ENCODE measurements around the gene CASP8. TPM values are rescaled to one million over a fixed set of nuclear protein-coding genes. Genes with fewer than 3 reads are reported as not detected.

Gene CASP8
- total RNA-seq, 1 experiment from 2014 or later, result 34.8 TPM

DNA sequence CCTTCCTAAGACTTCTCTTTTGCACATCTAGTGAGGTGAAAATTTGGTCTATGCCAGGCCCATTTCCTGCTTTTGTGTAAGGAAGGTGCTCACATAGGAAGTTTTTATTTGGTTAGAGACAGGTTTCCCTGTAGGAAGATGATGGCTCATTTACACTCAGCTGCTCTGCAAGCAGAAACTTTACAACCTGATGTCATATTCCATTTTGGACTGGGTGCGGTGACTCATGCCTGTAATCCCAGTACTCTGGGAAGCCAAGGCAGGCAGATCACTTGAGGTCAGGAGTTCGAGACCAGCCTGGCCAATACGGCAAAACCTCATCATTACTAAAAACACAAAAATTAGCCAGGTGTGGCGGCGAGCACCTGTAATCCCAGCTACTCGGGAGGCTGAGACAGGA, 41.6 kb upstream of the CASP8 start:
- BruUV-seq (replicated peaks), result no TSS peak
- no peaks in the 10 kb centered on the region for H3K27me3 ChIP-seq (ENCODE audit: control insufficient read depth, insufficient read depth, low read length)
- POLR2A ChIA-PET, result no interaction called here

DNA sequence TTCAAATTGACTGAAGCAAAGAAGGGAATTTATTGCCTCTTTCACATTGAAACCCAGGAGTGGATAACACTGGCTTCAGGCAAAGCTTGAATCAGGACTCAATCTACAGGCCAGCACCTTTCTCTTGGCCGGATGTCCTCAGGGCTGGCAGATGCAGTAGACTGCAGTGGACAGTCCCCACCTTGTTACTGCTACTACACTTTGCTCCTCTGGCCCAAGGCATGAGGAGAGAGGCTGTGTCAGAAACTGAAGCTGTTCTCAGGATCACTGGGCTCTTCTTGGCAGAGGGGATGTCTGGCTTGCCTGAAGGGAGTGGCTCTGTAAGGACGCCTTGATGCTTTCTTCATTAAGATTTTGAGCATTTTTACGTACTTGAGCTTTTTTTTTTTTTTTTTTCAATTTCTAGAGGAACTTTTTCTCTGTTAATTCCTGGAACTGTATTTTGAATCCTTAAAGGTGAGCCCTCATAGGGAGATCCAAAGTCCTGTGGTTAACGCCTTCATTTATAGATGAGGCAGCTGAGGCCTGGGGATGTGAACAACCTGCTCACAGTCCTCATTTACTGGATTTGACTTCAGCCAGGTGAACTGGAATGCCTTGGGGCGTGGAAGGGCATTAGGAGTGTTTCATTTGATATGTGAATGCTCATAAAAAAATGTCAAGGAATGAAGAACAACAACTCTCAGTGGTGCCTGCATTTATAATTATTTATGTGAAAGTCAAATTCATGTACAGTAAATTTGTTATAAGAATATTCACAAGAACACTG, 40.8 kb upstream of the CASP8 start:
- Histone ChIP-seq H3K27me3 (ENCODE audit: control insufficient read depth, insufficient read depth, low read length) (no peaks in the 10 kb centered on the region), H3K4me1 (ENCODE audit: control insufficient read depth, insufficient read depth, low read length) (no peaks in the 10 kb centered on the region), H3K27ac (ENCODE audit: low read length) (no peak overlapping the region), H3K4me3 (ENCODE audit: low read depth in 2 of 2, low read length in 2 of 2) (no peak overlapping the region), H3K36me3 (ENCODE audit: control insufficient read depth, insufficient read depth, low read length) (no peaks in the 10 kb centered on the region), H3K9me3 (ENCODE audit: control insufficient read depth, insufficient read depth, low read depth, low read length) (no peaks in the 10 kb centered on the region)
- intact Hi-C loops (cut with micrococcal nuclease; ENCODE audit: unreplicated experiment), result no loop called here
- ChIA-PET CTCF (interaction anchor here (0.6 to 1.3 kb wide), 3 partner anchors 15 to 391 kb away, joined by 3 to 4 read pairs (median 4); no protein-coding TSS in a partner anchor), POLR2A (interaction anchor here (0.6 kb wide), 2 partner anchors 9 to 423 kb away, joined by 6 to 7 read pairs; no protein-coding TSS in a partner anchor)
- in situ Hi-C loops (cut with HindIII; ENCODE audit: low pct_unique_long_range_greater_than_20kb, low sequenced_read_pairs), result no loop called here
- no peak; the same call in 1 of the 2 replicates for ATAC-seq
- no TSS peak for BruUV-seq (replicated peaks)
- DNase-seq (ENCODE audit: low read depth, low spot score), result no peak
- TF ChIP-seq, protein P1, sequence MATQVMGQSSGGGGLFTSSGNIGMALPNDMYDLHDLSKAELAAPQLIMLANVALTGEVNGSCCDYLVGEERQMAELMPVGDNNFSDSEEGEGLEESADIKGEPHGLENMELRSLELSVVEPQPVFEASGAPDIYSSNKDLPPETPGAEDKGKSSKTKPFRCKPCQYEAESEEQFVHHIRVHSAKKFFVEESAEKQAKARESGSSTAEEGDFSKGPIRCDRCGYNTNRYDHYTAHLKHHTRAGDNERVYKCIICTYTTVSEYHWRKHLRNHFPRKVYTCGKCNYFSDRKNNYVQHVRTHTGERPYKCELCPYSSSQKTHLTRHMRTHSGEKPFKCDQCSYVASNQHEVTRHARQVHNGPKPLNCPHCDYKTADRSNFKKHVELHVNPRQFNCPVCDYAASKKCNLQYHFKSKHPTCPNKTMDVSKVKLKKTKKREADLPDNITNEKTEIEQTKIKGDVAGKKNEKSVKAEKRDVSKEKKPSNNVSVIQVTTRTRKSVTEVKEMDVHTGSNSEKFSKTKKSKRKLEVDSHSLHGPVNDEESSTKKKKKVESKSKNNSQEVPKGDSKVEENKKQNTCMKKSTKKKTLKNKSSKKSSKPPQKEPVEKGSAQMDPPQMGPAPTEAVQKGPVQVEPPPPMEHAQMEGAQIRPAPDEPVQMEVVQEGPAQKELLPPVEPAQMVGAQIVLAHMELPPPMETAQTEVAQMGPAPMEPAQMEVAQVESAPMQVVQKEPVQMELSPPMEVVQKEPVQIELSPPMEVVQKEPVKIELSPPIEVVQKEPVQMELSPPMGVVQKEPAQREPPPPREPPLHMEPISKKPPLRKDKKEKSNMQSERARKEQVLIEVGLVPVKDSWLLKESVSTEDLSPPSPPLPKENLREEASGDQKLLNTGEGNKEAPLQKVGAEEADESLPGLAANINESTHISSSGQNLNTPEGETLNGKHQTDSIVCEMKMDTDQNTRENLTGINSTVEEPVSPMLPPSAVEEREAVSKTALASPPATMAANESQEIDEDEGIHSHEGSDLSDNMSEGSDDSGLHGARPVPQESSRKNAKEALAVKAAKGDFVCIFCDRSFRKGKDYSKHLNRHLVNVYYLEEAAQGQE (IDR thresholded peaks at IDR 0.05; ENCODE audit: insufficient read depth in 1 of 2, low read depth in 2 of 2, low read length in 1 of 2), result no peak
- TF ChIP-seq TCF7L2 (IDR thresholded peaks at IDR 0.05; ENCODE audit: low read depth, low read length), result no peak
- TF ChIP-seq, protein P2, sequence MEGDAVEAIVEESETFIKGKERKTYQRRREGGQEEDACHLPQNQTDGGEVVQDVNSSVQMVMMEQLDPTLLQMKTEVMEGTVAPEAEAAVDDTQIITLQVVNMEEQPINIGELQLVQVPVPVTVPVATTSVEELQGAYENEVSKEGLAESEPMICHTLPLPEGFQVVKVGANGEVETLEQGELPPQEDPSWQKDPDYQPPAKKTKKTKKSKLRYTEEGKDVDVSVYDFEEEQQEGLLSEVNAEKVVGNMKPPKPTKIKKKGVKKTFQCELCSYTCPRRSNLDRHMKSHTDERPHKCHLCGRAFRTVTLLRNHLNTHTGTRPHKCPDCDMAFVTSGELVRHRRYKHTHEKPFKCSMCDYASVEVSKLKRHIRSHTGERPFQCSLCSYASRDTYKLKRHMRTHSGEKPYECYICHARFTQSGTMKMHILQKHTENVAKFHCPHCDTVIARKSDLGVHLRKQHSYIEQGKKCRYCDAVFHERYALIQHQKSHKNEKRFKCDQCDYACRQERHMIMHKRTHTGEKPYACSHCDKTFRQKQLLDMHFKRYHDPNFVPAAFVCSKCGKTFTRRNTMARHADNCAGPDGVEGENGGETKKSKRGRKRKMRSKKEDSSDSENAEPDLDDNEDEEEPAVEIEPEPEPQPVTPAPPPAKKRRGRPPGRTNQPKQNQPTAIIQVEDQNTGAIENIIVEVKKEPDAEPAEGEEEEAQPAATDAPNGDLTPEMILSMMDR (IDR thresholded peaks at IDR 0.05), result no peak
- TF ChIP-seq POLR2AphosphoS5 (IDR thresholded peaks at IDR 0.05; ENCODE audit: low read depth, low read length), result no peak
- no peak for TF ChIP-seq SIN3A (IDR thresholded peaks at IDR 0.05; ENCODE audit: borderline replicate concordance, insufficient read depth, low read depth, low read length)

More for the DNA sequence above, 41.6 kb upstream of the CASP8 start:
- no peak overlapping the region for H3K27ac ChIP-seq (ENCODE audit: low read length)
- intact Hi-C loops (cut with micrococcal nuclease; ENCODE audit: unreplicated experiment) (no loop called here), in situ Hi-C loops (cut with HindIII; ENCODE audit: low pct_unique_long_range_greater_than_20kb, low sequenced_read_pairs) (no loop called here)
- H3K4me3 ChIP-seq (ENCODE audit: low read depth in 2 of 2, low read length in 2 of 2), result no peak overlapping the region
- no peaks in the 10 kb centered on the region for H3K36me3 ChIP-seq (ENCODE audit: control insufficient read depth, insufficient read depth, low read length)
- DNase-seq (ENCODE audit: low read depth, low spot score) (no peak), ATAC-seq (no peak)
- no peaks in the 10 kb centered on the region for H3K9me3 ChIP-seq (ENCODE audit: control insufficient read depth, insufficient read depth, low read depth, low read length)
- TF ChIP-seq, protein P1 (IDR thresholded peaks at IDR 0.05; ENCODE audit: insufficient read depth in 1 of 2, low read depth in 2 of 2, low read length in 1 of 2), result no peak
- CTCF ChIA-PET, result interaction anchor here (0.6 to 1.3 kb wide), 2 partner anchors 14 to 391 kb away, joined by 3 to 4 read pairs; no protein-coding TSS in a partner anchor
- H3K4me1 ChIP-seq (ENCODE audit: control insufficient read depth, insufficient read depth, low read length), result no peaks in the 10 kb centered on the region

Data from Panc1 (cell line).